HUDEP-2 (cell line): ENCODE results near the gene LPP.

Experiments
- DNase-seq, 76 experiments: peaks; one replicate each; lab custom pipeline; 2025; ENCODE audit not compliant: unreplicated experiment in 76 of 76; lab: John Stamatoyannopoulos, UW

Gene LPP

GRCh38 chr3:188571531-188572095 is 417.7 kb downstream of the LPP start:
- no peak for DNase-seq

GRCh38 chr3:188573291-188573940 is 419.5 kb downstream of the LPP start:
- DNase-seq = no peak

- DNase-seq = peak in 1 of 76 experiments; percentile 1
These were observed 420.0 kb downstream of the LPP start for GRCh38 chr3:188573956-188574355.

GRCh38 chr3:188574885-188575284 is 420.9 kb downstream of the LPP start:
- DNase-seq = no peak

- no peak for DNase-seq
These were observed 421.5 kb downstream of the LPP start for GRCh38 chr3:188575501-188575900.

- no peak for DNase-seq
These were observed 423.6 kb downstream of the LPP start for GRCh38 chr3:188577539-188577938.

GRCh38 chr3:188578576-188579363 is 424.8 kb downstream of the LPP start:
- no peak for DNase-seq

GRCh38 chr3:188580223-188580622 is 426.3 kb downstream of the LPP start:
- DNase-seq = no peak

- no peak for DNase-seq
These were observed 426.7 kb downstream of the LPP start for GRCh38 chr3:188580659-188581058.

- DNase-seq = no peak
These were observed 427.4 kb downstream of the LPP start for GRCh38 chr3:188581365-188581764.

- DNase-seq = no peak
These were observed 427.8 kb downstream of the LPP start for GRCh38 chr3:188581792-188582191.

- no peak for DNase-seq
These were observed 429.6 kb downstream of the LPP start for GRCh38 chr3:188583341-188584161.

- no peak for DNase-seq
These were observed 430.2 kb downstream of the LPP start for GRCh38 chr3:188584162-188584529.

GRCh38 chr3:188584958-188585689 is 431.2 kb downstream of the LPP start:
- DNase-seq = no peak

GRCh38 chr3:188589071-188589470 is 435.1 kb downstream of the LPP start:
- DNase-seq = no peak

- no peak for DNase-seq
These were observed 435.8 kb downstream of the LPP start for GRCh38 chr3:188589771-188590170.

GRCh38 chr3:188590557-188590956 is 436.6 kb downstream of the LPP start:
- no peak for DNase-seq

- DNase-seq = no peak
These were observed 440.2 kb downstream of the LPP start for GRCh38 chr3:188594139-188594538.

GRCh38 chr3:188595890-188596376 is 442.0 kb downstream of the LPP start:
- DNase-seq = no peak

GRCh38 chr3:188598894-188599293 is 444.9 kb downstream of the LPP start:
- DNase-seq = no peak
